Spleen (tissue), 11 donors: ENCODE measurements around the gene RFPL1. TPM values are rescaled to one million over a fixed set of nuclear protein-coding genes. Genes with fewer than 3 reads are reported as not detected.

Source experiments
- DNase-seq: peaks from one replicate; pipeline ENCODE4 v3.0.0-alpha.2; 2020
- H3K27ac ChIP-seq, 8 donors: fragments of 200-600 bp; sonication (generic) in 7 of 8; 1 replicate in 4 of 8; 2 replicates in 4 of 8; pipeline versions ENCODE4 v1.5.0 to v1.8.0; 2016 to 2021; ENCODE audit warnings: inconsistent platforms in 4 of 8, mild to moderate bottlenecking in 4 of 8, moderate library complexity in 1 of 8
- H3K27me3 ChIP-seq, 7 donors: fragments of 200-600 bp; sonication (generic) in 6 of 7; replicated peaks in 1 of 7; 1 replicate in 4 of 7; 2 replicates in 3 of 7; pipeline versions ENCODE4 v1.5.0 to v1.8.0; 2016 to 2021; ENCODE audit warnings: inconsistent platforms in 3 of 7, mild to moderate bottlenecking in 1 of 7
- H3K36me3 ChIP-seq, 6 donors: fragments of 200-600 bp; sonication (generic) in 5 of 6; 1 replicate in 4 of 6; 2 replicates in 2 of 6; pipeline versions ENCODE4 v1.5.0 to v1.8.0; 2016 to 2021; ENCODE audit warnings: inconsistent platforms in 2 of 6
- H3K4me1 ChIP-seq, 6 donors: fragments of 200-600 bp; sonication (generic) in 5 of 6; 1 replicate in 3 of 6; 2 replicates in 3 of 6; pipeline versions ENCODE4 v1.5.0 to v1.8.0; 2016 to 2021; ENCODE audit warnings: inconsistent platforms in 3 of 6
- H3K4me3 ChIP-seq, 8 donors: fragments of 200-600 bp; sonication (generic) in 7 of 8; 1 replicate in 4 of 8; 2 replicates in 4 of 8; pipeline versions ENCODE4 v1.5.0 to v1.8.0; 2016 to 2021; ENCODE audit warnings: inconsistent platforms in 4 of 8, mild to moderate bottlenecking in 4 of 8, moderate library complexity in 2 of 8
- H3K9me3 ChIP-seq, 8 donors: fragments of 200-600 bp; sonication (generic) in 7 of 8; 1 replicate in 4 of 8; 2 replicates in 4 of 8; pipeline versions ENCODE4 v1.5.0 to v1.8.0; 2016 to 2021; ENCODE audit warnings: inconsistent platforms in 4 of 8
- CTCF ChIP-seq, 11 experiments: fragments of 200-600 bp in 7 of 11; fragments of 450-650 bp in 4 of 11; sonication (generic) in 4 of 11; IDR thresholded peaks in 8 of 11; conservative IDR thresholded peaks in 3 of 11; 1 replicate in 7 of 11; 2 replicates in 4 of 11; pipeline versions ENCODE4 v1.4.0 to v1.8.0; 2016 to 2021; ENCODE audit warnings: antibody characterized with exemption in 11 of 11, inconsistent platforms in 4 of 11, mild to moderate bottlenecking in 1 of 11
- POLR2A ChIP-seq, 3 donors: fragments of 450-650 bp; IDR thresholded peaks; one replicate each; pipeline ENCODE4 v1.5.1; 2017; ENCODE audit warnings: antibody characterized with exemption in 3 of 3, mild to moderate bottlenecking in 1 of 3
- POLR2AphosphoS5 ChIP-seq, 3 donors: sonication (generic); formaldehyde crosslinking; IDR thresholded peaks; one replicate each; pipeline ENCODE4 v1.5.1; 2017; ENCODE audit warnings: antibody characterized with exemption in 3 of 3
- WGBS, 5 donors: extraction: QIAGEN DNeasy Blood & Tissue Kit in 3 of 5; methylation state at CpG; one replicate each; pipeline versions ENCODE4 v1.1.5 to v1.1.7; 2013 to 2018; 5-methylcytosine and 5-hydroxymethylcytosine counted together
- intact Hi-C: fragments of 100-400 bp; cut with DNase I; formaldehyde crosslinking; loops from one replicate; pipeline ENCODE4 v1.15.0; 2023; ENCODE audit warnings: low total_unique reads
- polyA plus RNA-seq, 3 donors: library from polyadenylated mRNA; stranded (reverse); fragments of 200-250 nt; gene quantifications; one replicate each; pipeline ENCODE4 v1.2.1, GENCODE V29; 2013
- total RNA-seq, 7 donors: library from RNA; depleted of rRNA in 3 of 7; stranded (reverse); fragments of >200 nt in 3 of 7; fragmentation: NEBNext Ultra II Directional in 4 of 7; extraction: Animal tissue kit (Norgen Biotek cat#: 25700) in 4 of 7; gene quantifications; one replicate each; pipeline versions ENCODE4 v1.1.0 to v1.2.1, GENCODE V29; 2016 to 2021
- donor health status: healthy with polysubstance abuse.
- donor health status: DM: no; HTN: no; CAD: no; lungs with moderate emphysema.
- donor health status: DM: no; HTN: no; CAD: no.
- donor health status: Bipolar disorder and iron deficiency.
- donor health status: healthy.
- donor health status: DM: no; HTN: no; CAD: no.
- donor health status: DM: yes; HTN: yes; CAD: no.

Gene RFPL1
- total and polyA plus RNA-seq, 10 donors = 0.03 to 1.4 (median 0.11) TPM; not detected in 5

- Histone ChIP-seq H3K4me1 (peaks cover 2 to 50% (median 35%) of the 10 kb centered on the region in 6 donors), H3K36me3 (no peaks in the 10 kb centered on the region), H3K27ac (no peak overlapping the region), H3K4me3 (no peak overlapping the region), H3K27me3 (peaks cover 0 to 55% (median 39%) of the 10 kb centered on the region in 7 donors), H3K9me3 (peaks cover 0 to 9% (median 0%) of the 10 kb centered on the region in 8 donors)
- TF ChIP-seq POLR2AphosphoS5 (IDR thresholded peaks at IDR 0.05) = no peak
- TF ChIP-seq CTCF (IDR thresholded peaks at IDR 0.05 in 8 of 11, conservative IDR thresholded peaks at IDR 0.05 in 3 of 11) = no peak
- no peak for TF ChIP-seq POLR2A (IDR thresholded peaks at IDR 0.05)
- WGBS, 5 donors = 86 to 94% (median 91%) methylated on average over 6 to 7 of the region's 7 CpGs
- DNase-seq = no peak
- intact Hi-C loops = no loop called here
Measured at GRCh38 chr22:29482726-29483125, 44.3 kb downstream of the RFPL1 start.

- 87 to 99% (median 97%) methylated on average over 13 of the region's 13 CpGs for WGBS, 5 donors
- H3K36me3 ChIP-seq = no peaks in the 10 kb centered on the region
- H3K9me3 ChIP-seq = peaks cover 0 to 9% (median 0%) of the 10 kb centered on the region in 8 donors
- TF ChIP-seq CTCF (IDR thresholded peaks at IDR 0.05 in 8 of 11, conservative IDR thresholded peaks at IDR 0.05 in 3 of 11) (no peak), POLR2A (IDR thresholded peaks at IDR 0.05) (no peak)
- intact Hi-C loops = no loop called here
- H3K27ac ChIP-seq = no peak overlapping the region
- no peak overlapping the region for H3K4me3 ChIP-seq
- no peak for DNase-seq
- H3K27me3 ChIP-seq = peaks cover 0 to 50% (median 34%) of the 10 kb centered on the region in 7 donors
- peaks cover 2 to 45% (median 35%) of the 10 kb centered on the region in 6 donors for H3K4me1 ChIP-seq
Measured at GRCh38 chr22:29483254-29483653, 44.9 kb downstream of the RFPL1 start.

- TF ChIP-seq POLR2A (IDR thresholded peaks at IDR 0.05) (no peak), CTCF (IDR thresholded peaks at IDR 0.05 in 8 of 11, conservative IDR thresholded peaks at IDR 0.05 in 3 of 11) (no peak), POLR2AphosphoS5 (IDR thresholded peaks at IDR 0.05) (no peak)
- DNase-seq = no peak
- intact Hi-C loops = no loop called here
- H3K4me1 ChIP-seq = peaks cover 2 to 31% (median 28%) of the 10 kb centered on the region in 6 donors
- H3K27ac ChIP-seq = no peak overlapping the region
- 89 to 98% (median 94%) methylated on average over 3 of the region's 3 CpGs for WGBS, 5 donors
- no peak overlapping the region for H3K4me3 ChIP-seq
- no peaks in the 10 kb centered on the region for H3K36me3 ChIP-seq
- peaks cover 0 to 9% (median 0%) of the 10 kb centered on the region in 8 donors for H3K9me3 ChIP-seq
- peaks cover 0 to 36% (median 25%) of the 10 kb centered on the region in 7 donors for H3K27me3 ChIP-seq
Measured at GRCh38 chr22:29484642-29485041, 46.3 kb downstream of the RFPL1 start.

- Histone ChIP-seq H3K9me3 (peaks cover 0 to 6% (median 0%) of the 10 kb centered on the region in 8 donors), H3K36me3 (no peaks in the 10 kb centered on the region), H3K27me3 (peaks cover 0 to 28% (median 16%) of the 10 kb centered on the region in 7 donors), H3K4me3 (no peak overlapping the region), H3K4me1 (peaks cover 2 to 26% (median 20%) of the 10 kb centered on the region in 6 donors), H3K27ac (no peak overlapping the region)
- DNase-seq = no peak
- TF ChIP-seq POLR2AphosphoS5 (IDR thresholded peaks at IDR 0.05) (no peak), POLR2A (IDR thresholded peaks at IDR 0.05) (no peak), CTCF (IDR thresholded peaks at IDR 0.05 in 8 of 11, conservative IDR thresholded peaks at IDR 0.05 in 3 of 11) (no peak)
- WGBS, 5 donors = 80 to 95% (median 90%) methylated on average over 4 to 8 of the region's 8 CpGs
- intact Hi-C loops = no loop called here
Measured at GRCh38 chr22:29485448-29485847, 47.1 kb downstream of the RFPL1 start.
